HAP-1 (cell line): ENCODE measurements around the gene FOSL2.

Experiments
- DNase-seq, 2 experiments: peaks; one replicate each; pipeline ENCODE4 v3.0.0-alpha.2; 2016 to 2020; ENCODE audit warnings: low spot score in 2 of 2
- H3K27me3 ChIP-seq: fragments of 250-450 bp; sonication (Bioruptor Pico); 2 replicates; pipeline ENCODE4 v1.5.1; 2020; ENCODE audit warnings: low read depth, mild to moderate bottlenecking, moderate library complexity
- H3K36me3 ChIP-seq: fragments of 250-450 bp; sonication (Bioruptor Pico); replicated peaks from 2 replicates; pipeline ENCODE4 v1.5.1; 2020; ENCODE audit warnings: mild to moderate bottlenecking
- H3K4me1 ChIP-seq: fragments of 250-450 bp; sonication (Bioruptor Pico); 2 replicates; pipeline ENCODE4 v1.5.1; 2020; ENCODE audit warnings: mild to moderate bottlenecking
- H3K4me3 ChIP-seq: fragments of 250-450 bp; sonication (Bioruptor Pico); 2 replicates; pipeline ENCODE4 v1.5.1; 2020; ENCODE audit warnings: mild to moderate bottlenecking, moderate library complexity
- H3K9me3 ChIP-seq: fragments of 250-450 bp; sonication (Bioruptor Pico); 2 replicates; pipeline ENCODE4 v1.5.1; 2020; ENCODE audit warnings: mild to moderate bottlenecking, moderate library complexity
- in situ Hi-C: fragments of 300-500 bp; cut with MboI; formaldehyde crosslinking; loops from 3 replicates; pipeline ENCODE4 v1.14.3; 2020; ENCODE audit warnings: low sequenced_read_pairs, inconsistent platforms, mixed read lengths

Gene FOSL2

DNA sequence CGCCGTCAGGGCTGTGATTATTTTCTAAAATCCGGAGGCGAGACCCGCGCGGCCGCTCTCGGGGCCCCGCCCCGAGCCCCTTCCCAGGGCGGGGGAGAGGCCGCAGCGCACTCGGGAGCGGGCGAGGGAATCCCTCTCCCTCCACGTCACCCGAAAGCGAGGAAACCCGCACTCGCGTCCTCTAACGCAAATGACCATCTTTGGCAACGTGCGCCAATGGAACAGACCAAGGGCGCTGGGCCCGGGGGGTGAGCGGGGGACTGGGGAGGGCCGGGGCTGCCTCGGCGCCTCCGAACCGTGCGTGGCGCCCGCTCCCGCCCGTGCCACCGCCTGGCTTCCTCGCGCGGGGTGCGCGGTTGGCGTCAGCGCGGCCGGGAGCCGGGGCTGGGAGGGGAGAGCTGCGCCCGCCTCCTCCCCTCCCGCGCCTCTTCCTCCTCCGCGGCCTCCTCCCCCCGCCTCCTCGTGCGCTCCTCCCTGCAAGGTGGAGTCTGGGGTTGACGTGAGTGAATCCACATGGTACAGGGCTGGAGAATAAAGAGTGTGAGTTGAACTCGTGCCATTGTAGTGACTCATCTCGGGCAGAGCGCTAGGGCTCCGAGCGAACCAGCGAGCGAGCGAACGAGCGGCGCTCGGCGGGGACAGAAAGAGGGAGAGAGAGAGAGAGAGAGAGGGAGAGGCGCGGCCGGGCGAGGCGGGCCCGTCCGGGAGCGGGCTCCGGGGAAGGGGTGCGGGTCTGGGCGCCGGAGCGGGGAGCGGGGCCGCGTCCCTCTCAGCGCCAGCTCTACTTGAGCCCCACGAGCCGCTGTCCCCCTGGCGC, at the start of gene FOSL2:
TSS of gene FOSL2 (plus strand) at position 562 of the 817 bp plus-strand sequence. CDS start 863 bp downstream, outside the sequence.
- Histone ChIP-seq H3K4me3 (peak within 1 kb of the TSS; percentile 60), H3K9me3 (no peaks in the 10 kb centered on the region), H3K36me3 (no peaks in the 10 kb centered on the region), H3K27me3 (no peaks in the 10 kb centered on the region), H3K4me1 (peaks cover 9% of the 10 kb centered on the region)
- peak; percentile 93 to 94 for DNase-seq
- in situ Hi-C loops: no loop called here

- Histone ChIP-seq H3K27me3 (no peaks in the 10 kb centered on the region), H3K36me3 (no peaks in the 10 kb centered on the region), H3K4me1 (no peaks in the 10 kb centered on the region), H3K9me3 (no peaks in the 10 kb centered on the region), H3K4me3 (no peak overlapping the region)
- in situ Hi-C loops: no loop called here
- no peak for DNase-seq
These were observed 49.3 kb upstream of the FOSL2 start for GRCh38 chr2:28343184-28343942.

- Histone ChIP-seq H3K9me3 (no peaks in the 10 kb centered on the region), H3K27me3 (no peaks in the 10 kb centered on the region), H3K36me3 (no peaks in the 10 kb centered on the region), H3K4me3 (no peak overlapping the region), H3K4me1 (no peaks in the 10 kb centered on the region)
- DNase-seq: no peak
- in situ Hi-C loops: no loop called here
These were observed 48.5 kb upstream of the FOSL2 start for GRCh38 chr2:28343971-28344715.

GRCh38 chr2:28344756-28345373, 47.8 kb upstream of the FOSL2 start:
- Histone ChIP-seq H3K36me3 (no peaks in the 10 kb centered on the region), H3K9me3 (no peaks in the 10 kb centered on the region), H3K4me1 (no peaks in the 10 kb centered on the region), H3K4me3 (no peak overlapping the region), H3K27me3 (no peaks in the 10 kb centered on the region)
- in situ Hi-C loops: no loop called here
- DNase-seq: no peak

DNA sequence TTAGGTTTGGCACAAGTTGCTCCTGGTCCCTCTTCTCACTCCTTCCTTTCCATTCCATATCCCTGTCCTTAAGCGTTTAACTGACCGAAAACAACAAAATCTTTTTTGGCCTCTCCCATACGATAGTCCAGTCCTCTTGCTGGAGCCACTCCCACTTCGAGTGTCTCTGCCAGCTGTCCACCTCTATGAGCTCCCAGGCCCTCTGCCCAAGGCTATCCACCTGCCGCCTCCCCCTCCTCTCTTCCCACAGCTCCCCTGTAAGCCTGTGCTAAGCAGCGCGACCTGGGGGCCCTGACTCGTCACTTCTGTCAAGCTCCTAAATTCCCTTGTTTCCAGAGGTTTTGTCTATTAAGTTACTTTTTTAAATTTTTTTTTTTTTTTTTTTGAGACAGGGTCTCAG, 47.0 kb upstream of the FOSL2 start:
- Histone ChIP-seq H3K4me1 (no peaks in the 10 kb centered on the region), H3K27me3 (no peaks in the 10 kb centered on the region), H3K36me3 (no peaks in the 10 kb centered on the region), H3K4me3 (no peak overlapping the region), H3K9me3 (no peaks in the 10 kb centered on the region)
- in situ Hi-C loops: no loop called here
- no peak for DNase-seq

GRCh38 chr2:28346587-28346986, 46.1 kb upstream of the FOSL2 start:
- DNase-seq: no peak
- H3K4me3 ChIP-seq: no peak overlapping the region
- in situ Hi-C loops: no loop called here
- H3K27me3 ChIP-seq: no peaks in the 10 kb centered on the region
- no peaks in the 10 kb centered on the region for H3K9me3 ChIP-seq
- H3K4me1 ChIP-seq: no peaks in the 10 kb centered on the region
- H3K36me3 ChIP-seq: no peaks in the 10 kb centered on the region

GRCh38 chr2:28347193-28347592, 45.5 kb upstream of the FOSL2 start:
- no peaks in the 10 kb centered on the region for H3K36me3 ChIP-seq
- no peak overlapping the region for H3K4me3 ChIP-seq
- H3K27me3 ChIP-seq: no peaks in the 10 kb centered on the region
- no peaks in the 10 kb centered on the region for H3K4me1 ChIP-seq
- H3K9me3 ChIP-seq: no peaks in the 10 kb centered on the region
- DNase-seq: no peak
- in situ Hi-C loops: no loop called here

GRCh38 chr2:28347596-28347995, 45.1 kb upstream of the FOSL2 start:
- Histone ChIP-seq H3K36me3 (no peaks in the 10 kb centered on the region), H3K27me3 (no peaks in the 10 kb centered on the region), H3K9me3 (no peaks in the 10 kb centered on the region), H3K4me1 (no peaks in the 10 kb centered on the region), H3K4me3 (no peak overlapping the region)
- in situ Hi-C loops: no loop called here
- no peak for DNase-seq

DNA sequence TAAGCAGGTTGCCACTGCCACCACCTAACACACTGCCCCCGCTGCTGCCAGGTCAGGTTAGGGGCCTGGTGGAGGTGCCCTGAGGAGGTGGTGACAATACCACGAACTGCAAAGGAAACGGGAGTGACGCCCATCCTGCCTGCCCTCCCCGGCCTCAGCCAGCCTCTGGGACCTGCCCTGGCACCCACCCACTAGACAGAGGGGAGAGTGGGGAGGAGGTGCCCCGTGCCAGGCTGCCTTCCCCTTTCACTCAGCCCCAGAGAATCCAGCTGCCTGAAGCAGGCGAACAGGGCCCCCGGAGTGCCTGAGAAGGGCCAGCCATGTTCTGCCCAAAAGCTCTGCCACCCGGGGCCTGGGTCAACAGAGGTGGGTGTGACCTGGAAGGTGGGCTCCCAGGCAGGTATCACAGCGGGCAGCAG, 44.5 kb upstream of the FOSL2 start:
- in situ Hi-C loops: no loop called here
- no peak for DNase-seq

DNA sequence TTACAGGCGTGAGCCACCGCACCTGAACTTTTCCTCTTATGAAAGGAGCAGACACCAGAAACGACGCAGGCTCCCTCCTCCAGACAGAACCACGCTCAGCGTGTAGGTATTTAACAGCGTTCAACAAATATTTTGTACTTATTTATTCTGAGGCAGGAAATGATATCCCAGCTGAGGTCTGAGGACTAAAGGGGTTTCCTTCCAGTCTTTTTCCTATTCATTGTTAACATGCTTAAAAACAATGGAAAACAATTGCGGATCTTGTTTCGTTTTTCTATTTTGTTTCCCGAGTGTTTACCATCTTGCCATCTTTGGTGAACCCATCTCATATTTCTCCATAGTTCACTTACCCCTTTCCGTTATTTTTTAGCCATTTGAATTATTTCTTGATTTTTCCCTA, 43.7 kb upstream of the FOSL2 start:
- no peaks in the 10 kb centered on the region for H3K9me3 ChIP-seq
- no peaks in the 10 kb centered on the region for H3K4me1 ChIP-seq
- in situ Hi-C loops: no loop called here
- DNase-seq: no peak
- no peaks in the 10 kb centered on the region for H3K36me3 ChIP-seq
- no peak overlapping the region for H3K4me3 ChIP-seq
- no peaks in the 10 kb centered on the region for H3K27me3 ChIP-seq

More for the DNA sequence above, 44.5 kb upstream of the FOSL2 start:
- H3K27me3 ChIP-seq: no peaks in the 10 kb centered on the region
- H3K9me3 ChIP-seq: no peaks in the 10 kb centered on the region
- H3K4me1 ChIP-seq: no peaks in the 10 kb centered on the region
- no peak overlapping the region for H3K4me3 ChIP-seq
- no peaks in the 10 kb centered on the region for H3K36me3 ChIP-seq

DNA sequence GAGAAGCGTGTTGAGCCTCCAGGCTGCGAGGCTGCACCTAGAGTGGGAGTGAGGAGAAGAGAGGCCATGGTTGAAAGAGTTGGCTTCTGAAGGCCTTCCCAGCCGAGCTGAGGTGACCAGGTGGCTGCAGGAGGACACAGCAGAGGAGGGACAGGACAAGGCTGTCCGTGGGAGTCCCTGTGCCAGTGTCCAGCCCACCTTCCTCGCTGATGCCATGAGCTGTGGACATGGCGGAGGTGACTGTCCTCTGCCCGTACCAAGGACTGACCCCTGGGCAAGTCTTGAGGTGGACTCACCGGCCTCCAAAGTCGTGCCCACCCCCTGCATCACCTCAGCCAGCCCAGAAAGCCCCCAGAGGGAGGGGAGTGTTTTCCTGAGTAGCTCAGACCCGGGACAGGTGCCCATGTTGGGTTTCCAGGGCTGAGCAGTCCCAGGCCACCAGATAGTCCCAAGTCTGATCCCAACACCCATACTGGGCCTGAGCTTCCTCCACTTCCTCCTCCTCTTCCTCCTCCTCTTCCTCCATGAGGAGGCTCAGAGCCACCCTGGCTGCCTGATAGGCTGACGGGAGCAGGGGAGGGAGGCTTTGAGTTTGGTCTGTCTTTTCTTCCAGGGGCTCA, 43.0 kb upstream of the FOSL2 start:
- in situ Hi-C loops: no loop called here
- no peak overlapping the region for H3K4me3 ChIP-seq
- H3K36me3 ChIP-seq: no peaks in the 10 kb centered on the region
- no peak for DNase-seq
- no peaks in the 10 kb centered on the region for H3K27me3 ChIP-seq
- no peaks in the 10 kb centered on the region for H3K9me3 ChIP-seq
- no peaks in the 10 kb centered on the region for H3K4me1 ChIP-seq

DNA sequence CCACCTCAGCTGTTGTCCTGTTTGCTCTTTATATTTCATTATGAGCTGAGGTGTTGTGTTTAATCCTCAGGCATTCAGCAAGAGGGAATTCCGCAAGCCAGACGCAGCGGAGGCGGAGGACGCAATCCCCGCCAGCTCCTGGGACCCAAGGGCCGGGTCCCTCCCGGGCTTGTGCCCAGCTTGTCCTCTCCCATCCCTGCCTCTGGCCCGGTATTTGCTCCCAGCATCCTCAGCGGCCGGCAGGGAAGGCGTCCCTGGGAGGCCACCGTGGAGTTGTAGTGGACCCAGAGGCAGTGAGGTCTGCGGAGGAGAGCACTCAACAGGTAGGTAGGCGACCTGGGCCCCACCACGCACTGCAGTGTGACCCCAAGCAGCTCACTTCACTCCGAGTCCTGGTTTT, 42.5 kb upstream of the FOSL2 start:
- Histone ChIP-seq H3K9me3 (no peaks in the 10 kb centered on the region), H3K4me1 (no peaks in the 10 kb centered on the region), H3K27me3 (no peaks in the 10 kb centered on the region), H3K4me3 (no peak overlapping the region), H3K36me3 (no peaks in the 10 kb centered on the region)
- in situ Hi-C loops: no loop called here
- DNase-seq: no peak

DNA sequence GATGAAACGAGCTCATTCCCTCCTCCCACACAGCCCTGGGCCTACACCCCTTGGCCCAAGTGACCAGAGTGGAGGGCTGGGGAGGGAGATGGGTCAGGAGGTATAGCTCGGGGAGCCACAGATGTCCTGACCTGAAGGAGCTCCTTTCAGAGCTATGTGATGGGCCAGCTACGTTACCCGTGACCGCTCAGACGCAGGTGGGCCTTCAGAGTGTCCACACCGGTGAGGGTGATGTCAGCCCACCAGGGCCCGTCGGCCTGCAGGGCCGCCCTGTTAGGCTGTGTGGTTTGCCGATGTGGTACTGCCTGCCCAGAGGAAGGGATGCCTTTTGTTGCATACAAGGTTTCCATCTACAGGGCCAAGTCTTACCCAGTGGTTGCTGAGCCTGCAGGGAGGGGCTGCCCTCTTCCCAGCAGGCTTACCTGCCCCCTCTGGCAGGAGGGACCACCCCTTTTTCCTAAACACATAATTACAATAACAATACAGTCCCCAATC, 41.8 kb upstream of the FOSL2 start:
- Histone ChIP-seq H3K36me3 (no peaks in the 10 kb centered on the region), H3K4me3 (no peak overlapping the region), H3K9me3 (no peaks in the 10 kb centered on the region), H3K4me1 (no peaks in the 10 kb centered on the region), H3K27me3 (no peaks in the 10 kb centered on the region)
- in situ Hi-C loops: no loop called here
- DNase-seq: peak; percentile 4 to 21
